SK-N-SH treated with all-trans-retinoic acid at 6 μM for 48 hours (cell line): Measurements from ENCODE around the gene POLR3H.

Source experiments
- ATAC-seq: fragments of 200-7000 bp; cut with Tn5 transposase; 3 replicates; pipeline ENCODE4 v1.9.1; 2020; ENCODE audit warnings: mild to moderate bottlenecking, moderate library complexity
- ARNTL ChIP-seq: fragments of 450-650 bp; formaldehyde crosslinking; IDR thresholded peaks from 2 replicates; pipeline ENCODE4 v1.5.0; 2020; ENCODE audit warnings: low read depth, mild to moderate bottlenecking, moderate library complexity, borderline replicate concordance
- BACH2 ChIP-seq: fragments of 250-450 bp; sonication (Bioruptor Pico); IDR thresholded peaks from 2 replicates; pipeline ENCODE4 v1.9.0; 2021; ENCODE audit warnings: mild to moderate bottlenecking, borderline replicate concordance
- CSDC2 ChIP-seq: fragments of 250-450 bp; sonication (Bioruptor Pico); IDR thresholded peaks from 2 replicates; pipeline ENCODE4 v1.5.0; 2020; ENCODE audit warnings: mild to moderate bottlenecking, moderate library complexity
- GLIS3 ChIP-seq: fragments of 250-450 bp; sonication (Bioruptor Pico); IDR thresholded peaks from 2 replicates; pipeline ENCODE4 v1.5.0; 2020; ENCODE audit warnings: mild to moderate bottlenecking, moderate library complexity
- ISL1 ChIP-seq: fragments of 250-450 bp; sonication (Bioruptor Pico); IDR thresholded peaks from 2 replicates; pipeline ENCODE4 v2.1.2; 2022; ENCODE audit warnings: mild to moderate bottlenecking, moderate library complexity
- RARB ChIP-seq: fragments of 250-450 bp; sonication (Bioruptor Pico); IDR thresholded peaks from 2 replicates; pipeline ENCODE4 v1.8.0; 2021; ENCODE audit warnings: mild to moderate bottlenecking, moderate library complexity
- SNAI2 ChIP-seq: fragments of 250-450 bp; sonication (Bioruptor Pico); IDR thresholded peaks from 2 replicates; pipeline ENCODE4 v1.5.0; 2020; ENCODE audit warnings: mild to moderate bottlenecking, moderate library complexity
- TCF4 ChIP-seq: fragments of 250-450 bp; sonication (Bioruptor Pico); IDR thresholded peaks from 2 replicates; pipeline ENCODE4 v1.8.0; 2021; ENCODE audit warnings: mild to moderate bottlenecking, moderate library complexity, borderline replicate concordance
- ZC3H10 ChIP-seq: fragments of 250-450 bp; sonication (Bioruptor Pico); IDR thresholded peaks from 2 replicates; pipeline ENCODE4 v1.5.1; 2021; ENCODE audit warnings: mild to moderate bottlenecking, moderate library complexity
- ZFP3 ChIP-seq: fragments of 250-450 bp; sonication (Bioruptor Pico); IDR thresholded peaks from 2 replicates; pipeline ENCODE4 v1.5.0; 2020; ENCODE audit warnings: mild to moderate bottlenecking, moderate library complexity
- ZFP30 ChIP-seq: fragments of 450-650 bp; formaldehyde crosslinking; IDR thresholded peaks from 2 replicates; pipeline ENCODE4 v1.5.0; 2022; ENCODE audit warnings: mild to moderate bottlenecking, moderate library complexity
- ZNF565 ChIP-seq: fragments of 450-650 bp; formaldehyde crosslinking; conservative IDR thresholded peaks from 2 replicates; pipeline ENCODE4 v1.5.0; 2020; ENCODE audit warnings: low read depth, mild to moderate bottlenecking, moderate library complexity
- ZNF70 ChIP-seq: fragments of 450-650 bp; formaldehyde crosslinking; IDR thresholded peaks from 2 replicates; pipeline ENCODE4 v1.5.0; 2020; ENCODE audit warnings: mild to moderate bottlenecking, moderate library complexity
- ZNF8 ChIP-seq: fragments of 450-650 bp; formaldehyde crosslinking; IDR thresholded peaks from 2 replicates; pipeline ENCODE4 v1.5.0; 2020; ENCODE audit warnings: mild to moderate bottlenecking, moderate library complexity
- TF ChIP-seq, protein P1 (sequence below): fragments of 250-450 bp; sonication (Bioruptor Pico); IDR thresholded peaks from 2 replicates; pipeline ENCODE4 v1.5.1; 2021; ENCODE audit warnings: mild to moderate bottlenecking, moderate library complexity
- TF ChIP-seq, protein P2 (sequence below): fragments of 250-450 bp; sonication (Bioruptor Pico); IDR thresholded peaks from 2 replicates; pipeline ENCODE4 v1.5.1; 2020; ENCODE audit warnings: low read depth, mild to moderate bottlenecking, moderate library complexity
- TF ChIP-seq, protein P3 (sequence below): fragments of 250-450 bp; sonication (Bioruptor Pico); IDR thresholded peaks from 2 replicates; pipeline ENCODE4 v1.8.0; 2021; ENCODE audit warnings: low read depth, mild to moderate bottlenecking, moderate library complexity, borderline replicate concordance
- TF ChIP-seq, protein P4 (sequence below): fragments of 250-450 bp; sonication (Bioruptor Pico); IDR thresholded peaks from 2 replicates; pipeline ENCODE4 v1.8.0; 2020; ENCODE audit warnings: mild to moderate bottlenecking, moderate library complexity, borderline replicate concordance

Gene POLR3H

DNA sequence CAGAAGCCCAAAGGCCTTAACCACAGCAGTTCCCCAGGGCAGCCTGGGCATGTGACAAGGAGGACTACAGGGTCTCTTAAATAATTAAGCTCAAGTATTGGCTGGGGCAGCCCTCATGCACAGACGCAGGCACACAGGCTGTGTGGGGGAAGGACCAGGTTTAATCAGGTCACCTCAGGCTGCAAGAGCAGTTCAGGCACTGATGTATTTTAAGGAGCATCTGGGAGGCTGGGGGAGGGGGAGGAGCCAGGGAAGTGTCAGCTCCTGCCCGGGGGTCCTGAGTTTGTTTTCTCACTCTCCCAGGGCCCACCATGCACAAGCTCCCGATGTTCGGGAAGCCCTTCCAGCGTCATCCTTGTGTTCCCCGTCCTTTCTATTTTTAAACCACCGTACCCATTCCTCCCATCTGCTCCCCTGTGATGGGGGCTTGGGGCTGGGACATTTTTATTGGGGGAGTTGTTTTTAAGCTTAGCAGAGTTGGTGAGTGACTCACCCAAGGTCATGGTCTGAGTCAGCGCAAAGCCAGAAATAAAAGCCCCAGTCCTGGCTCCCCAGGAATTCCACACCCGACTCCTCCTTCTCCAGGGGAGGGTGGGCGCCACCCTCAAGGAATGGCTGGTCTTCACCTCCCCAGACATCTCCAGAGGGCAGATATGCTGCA, 18.9 kb upstream of the POLR3H start (continued):
- TF ChIP-seq, protein P1, sequence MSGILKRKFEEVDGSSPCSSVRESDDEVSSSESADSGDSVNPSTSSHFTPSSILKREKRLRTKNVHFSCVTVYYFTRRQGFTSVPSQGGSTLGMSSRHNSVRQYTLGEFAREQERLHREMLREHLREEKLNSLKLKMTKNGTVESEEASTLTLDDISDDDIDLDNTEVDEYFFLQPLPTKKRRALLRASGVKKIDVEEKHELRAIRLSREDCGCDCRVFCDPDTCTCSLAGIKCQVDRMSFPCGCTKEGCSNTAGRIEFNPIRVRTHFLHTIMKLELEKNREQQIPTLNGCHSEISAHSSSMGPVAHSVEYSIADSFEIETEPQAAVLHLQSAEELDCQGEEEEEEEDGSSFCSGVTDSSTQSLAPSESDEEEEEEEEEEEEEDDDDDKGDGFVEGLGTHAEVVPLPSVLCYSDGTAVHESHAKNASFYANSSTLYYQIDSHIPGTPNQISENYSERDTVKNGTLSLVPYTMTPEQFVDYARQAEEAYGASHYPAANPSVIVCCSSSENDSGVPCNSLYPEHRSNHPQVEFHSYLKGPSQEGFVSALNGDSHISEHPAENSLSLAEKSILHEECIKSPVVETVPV = no peak

DNA sequence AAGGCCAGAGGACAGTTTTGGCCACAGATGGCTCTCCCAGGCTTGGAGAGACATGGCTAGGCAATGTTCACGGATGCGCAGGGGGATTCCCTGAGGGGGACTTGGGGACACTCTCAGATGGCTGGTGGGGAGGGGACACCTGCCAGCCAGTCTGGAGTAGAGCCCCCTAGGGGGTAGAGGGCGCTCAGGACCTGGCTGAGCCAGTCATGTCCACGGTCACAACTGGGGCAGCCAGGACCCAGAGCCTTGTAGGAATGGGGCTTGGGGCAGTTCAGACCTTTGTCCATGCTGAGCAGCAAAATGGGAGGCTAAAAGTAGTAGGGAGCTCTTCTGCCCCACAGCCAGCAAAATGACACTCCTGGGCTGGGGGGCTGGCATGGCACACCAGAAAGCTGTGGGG, 18.2 kb upstream of the POLR3H start:
- TF ChIP-seq RARB (CRISPR knock-in tag) = no peak
- TF ChIP-seq ZFP3 = no peak
- no peak for TF ChIP-seq ZNF565 (CRISPR knock-in tag)
- no peak for TF ChIP-seq ZNF70 (CRISPR knock-in tag)
- TF ChIP-seq, protein P2, sequence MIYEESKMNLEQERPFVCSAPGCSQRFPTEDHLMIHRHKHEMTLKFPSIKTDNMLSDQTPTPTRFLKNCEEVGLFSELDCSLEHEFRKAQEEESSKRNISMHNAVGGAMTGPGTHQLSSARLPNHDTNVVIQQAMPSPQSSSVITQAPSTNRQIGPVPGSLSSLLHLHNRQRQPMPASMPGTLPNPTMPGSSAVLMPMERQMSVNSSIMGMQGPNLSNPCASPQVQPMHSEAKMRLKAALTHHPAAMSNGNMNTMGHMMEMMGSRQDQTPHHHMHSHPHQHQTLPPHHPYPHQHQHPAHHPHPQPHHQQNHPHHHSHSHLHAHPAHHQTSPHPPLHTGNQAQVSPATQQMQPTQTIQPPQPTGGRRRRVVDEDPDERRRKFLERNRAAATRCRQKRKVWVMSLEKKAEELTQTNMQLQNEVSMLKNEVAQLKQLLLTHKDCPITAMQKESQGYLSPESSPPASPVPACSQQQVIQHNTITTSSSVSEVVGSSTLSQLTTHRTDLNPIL (CRISPR knock-in tag) = no peak
- TF ChIP-seq, protein P3, sequence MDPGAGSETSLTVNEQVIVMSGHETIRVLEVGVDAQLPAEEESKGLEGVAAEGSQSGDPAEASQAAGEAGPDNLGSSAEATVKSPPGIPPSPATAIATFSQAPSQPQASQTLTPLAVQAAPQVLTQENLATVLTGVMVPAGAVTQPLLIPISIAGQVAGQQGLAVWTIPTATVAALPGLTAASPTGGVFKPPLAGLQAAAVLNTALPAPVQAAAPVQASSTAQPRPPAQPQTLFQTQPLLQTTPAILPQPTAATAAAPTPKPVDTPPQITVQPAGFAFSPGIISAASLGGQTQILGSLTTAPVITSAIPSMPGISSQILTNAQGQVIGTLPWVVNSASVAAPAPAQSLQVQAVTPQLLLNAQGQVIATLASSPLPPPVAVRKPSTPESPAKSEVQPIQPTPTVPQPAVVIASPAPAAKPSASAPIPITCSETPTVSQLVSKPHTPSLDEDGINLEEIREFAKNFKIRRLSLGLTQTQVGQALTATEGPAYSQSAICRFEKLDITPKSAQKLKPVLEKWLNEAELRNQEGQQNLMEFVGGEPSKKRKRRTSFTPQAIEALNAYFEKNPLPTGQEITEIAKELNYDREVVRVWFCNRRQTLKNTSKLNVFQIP = no peak
- TF ChIP-seq ZC3H10 (CRISPR knock-in tag) = no peak
- no peak for TF ChIP-seq ISL1 (CRISPR knock-in tag)
- no peak for TF ChIP-seq ZFP30 (CRISPR knock-in tag)
- TF ChIP-seq, protein P1 = no peak
- no peak for TF ChIP-seq CSDC2
- TF ChIP-seq, protein P4, sequence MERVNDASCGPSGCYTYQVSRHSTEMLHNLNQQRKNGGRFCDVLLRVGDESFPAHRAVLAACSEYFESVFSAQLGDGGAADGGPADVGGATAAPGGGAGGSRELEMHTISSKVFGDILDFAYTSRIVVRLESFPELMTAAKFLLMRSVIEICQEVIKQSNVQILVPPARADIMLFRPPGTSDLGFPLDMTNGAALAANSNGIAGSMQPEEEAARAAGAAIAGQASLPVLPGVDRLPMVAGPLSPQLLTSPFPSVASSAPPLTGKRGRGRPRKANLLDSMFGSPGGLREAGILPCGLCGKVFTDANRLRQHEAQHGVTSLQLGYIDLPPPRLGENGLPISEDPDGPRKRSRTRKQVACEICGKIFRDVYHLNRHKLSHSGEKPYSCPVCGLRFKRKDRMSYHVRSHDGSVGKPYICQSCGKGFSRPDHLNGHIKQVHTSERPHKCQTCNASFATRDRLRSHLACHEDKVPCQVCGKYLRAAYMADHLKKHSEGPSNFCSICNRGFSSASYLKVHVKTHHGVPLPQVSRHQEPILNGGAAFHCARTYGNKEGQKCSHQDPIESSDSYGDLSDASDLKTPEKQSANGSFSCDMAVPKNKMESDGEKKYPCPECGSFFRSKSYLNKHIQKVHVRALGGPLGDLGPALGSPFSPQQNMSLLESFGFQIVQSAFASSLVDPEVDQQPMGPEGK (CRISPR knock-in tag) = no peak
- TF ChIP-seq ARNTL (CRISPR knock-in tag) = no peak
- TF ChIP-seq TCF4 (CRISPR knock-in tag) = no peak
- no peak for TF ChIP-seq GLIS3 (CRISPR knock-in tag)
- no peak for ATAC-seq

DNA sequence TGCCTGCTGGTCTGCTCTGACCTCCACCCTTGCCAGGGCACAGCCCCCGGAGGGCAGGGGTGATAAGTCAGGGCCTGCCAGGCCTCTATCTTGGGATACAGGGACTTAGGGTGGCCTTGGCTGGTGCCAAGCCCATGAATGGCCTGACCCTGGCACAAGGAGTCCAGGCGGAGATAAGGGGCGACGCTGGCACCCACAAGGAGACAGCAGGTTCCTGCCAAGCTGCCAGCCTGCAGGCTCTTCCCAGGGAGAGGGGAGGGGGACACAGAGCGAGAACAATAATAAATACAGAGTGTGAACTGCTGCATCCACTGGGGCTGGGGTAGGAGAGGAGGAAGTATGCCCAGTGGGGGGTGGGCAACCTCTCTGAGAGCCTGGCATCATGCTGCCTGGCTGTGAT, 17.5 kb upstream of the POLR3H start:
- no peak for ATAC-seq
- TF ChIP-seq ARNTL (CRISPR knock-in tag) = no peak
- TF ChIP-seq RARB (CRISPR knock-in tag) = no peak
- TF ChIP-seq BACH2 (CRISPR knock-in tag) = no peak
- no peak for TF ChIP-seq ZNF70 (CRISPR knock-in tag)
- TF ChIP-seq ZNF8 (CRISPR knock-in tag) = no peak
- TF ChIP-seq GLIS3 (CRISPR knock-in tag) = no peak
- TF ChIP-seq, protein P1 = no peak

DNA sequence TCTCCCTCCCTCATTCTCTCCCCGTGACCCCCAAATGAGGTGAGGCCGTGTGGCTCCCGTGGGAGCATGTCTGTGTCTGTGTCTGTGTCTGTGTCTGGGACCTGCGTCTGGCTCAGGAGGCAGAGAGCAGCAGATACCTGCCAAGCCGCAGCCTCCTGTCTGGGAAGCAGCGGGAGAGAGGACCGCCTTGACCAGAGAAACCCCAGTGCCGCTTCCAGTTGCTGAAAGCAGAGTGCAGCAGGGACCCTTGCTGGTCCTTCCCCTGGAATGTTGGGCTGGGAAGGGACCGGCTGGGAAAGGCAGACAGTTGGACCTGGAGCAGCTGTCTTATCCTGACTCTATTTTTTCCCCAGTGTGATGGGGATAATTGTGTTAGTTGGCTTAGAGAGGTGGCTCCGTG, 17.1 kb upstream of the POLR3H start:
- ATAC-seq = peak; percentile 4; the same call in 2 of the 3 replicates
- TF ChIP-seq, protein P1 = no peak
- no peak for TF ChIP-seq ZNF70 (CRISPR knock-in tag)
- TF ChIP-seq, protein P3 = no peak
- TF ChIP-seq ISL1 (CRISPR knock-in tag) = no peak
- TF ChIP-seq, protein P4 (CRISPR knock-in tag) = no peak
- TF ChIP-seq ZFP3 = no peak
- TF ChIP-seq ZC3H10 (CRISPR knock-in tag) = no peak
- TF ChIP-seq SNAI2 (CRISPR knock-in tag) = no peak
